SK-N-SH (cell line): Measurements from ENCODE around the gene HTR7.

Experiments used
- CTCF ChIP-seq: fragments of 200-600 bp; sonication (generic); IDR thresholded peaks from 2 replicates; pipeline ENCODE4 v1.6.1; 2017; ENCODE audit warnings: antibody characterized with exemption, mild to moderate bottlenecking, moderate library complexity
- ELF1 ChIP-seq: IDR thresholded peaks from 2 replicates; pipeline ENCODE4 v1.4.0; 2012
- GABPA ChIP-seq: IDR thresholded peaks from 2 replicates; pipeline ENCODE4 v1.4.0; 2012; ENCODE audit warnings: low read depth, mild to moderate bottlenecking
- IRF3 ChIP-seq: fragments of 150-350 bp; IDR thresholded peaks from 2 replicates; pipeline ENCODE4 v1.6.1; 2016; ENCODE audit warnings: mild to moderate bottlenecking, low read depth, low read length
- MXI1 ChIP-seq: IDR thresholded peaks from 2 replicates; pipeline ENCODE4 v1.6.1; 2012; ENCODE audit warnings: mild to moderate bottlenecking, low read depth, low read length, improper control_type of control experiment
- POLR2AphosphoS5 ChIP-seq: IDR thresholded peaks from 2 replicates; pipeline ENCODE4 v1.6.1; 2012; ENCODE audit warnings: low read depth, low read length
- RAD21 ChIP-seq: IDR thresholded peaks from 2 replicates; pipeline ENCODE4 v1.6.1; 2012; ENCODE audit warnings: mild to moderate bottlenecking, low read length
- TAF1 ChIP-seq: IDR thresholded peaks from 2 replicates; pipeline ENCODE4 v1.6.1; 2012; ENCODE audit warnings: low read depth, mild to moderate bottlenecking, low read length, moderate library complexity, borderline replicate concordance
- TEAD4 ChIP-seq: IDR thresholded peaks from 2 replicates; pipeline ENCODE4 v1.4.0; 2012; ENCODE audit warnings: mild to moderate bottlenecking, borderline replicate concordance; ENCODE audit not compliant: insufficient read depth
- YY1 ChIP-seq: IDR thresholded peaks from 2 replicates; pipeline ENCODE4 v1.4.0; 2012; ENCODE audit warnings: low read depth, mild to moderate bottlenecking

GRCh38 chr10:90805206-90805605 lies 52.6 kb downstream of the HTR7 start:
- TF ChIP-seq CTCF, result no peak
- TF ChIP-seq YY1, result no peak
- no peak for TF ChIP-seq MXI1
- no peak for TF ChIP-seq TEAD4
- no peak for TF ChIP-seq TAF1
- no peak for TF ChIP-seq IRF3
- no peak for TF ChIP-seq POLR2AphosphoS5
- TF ChIP-seq GABPA, result no peak
- TF ChIP-seq ELF1, result no peak
- no peak for TF ChIP-seq RAD21
